GM21528 (cell line): Measurements from ENCODE around the gene UBR3.
"Not testable (repeated sequence)": the region's sequence is repeated elsewhere in the genome, so short reads cannot be mapped to it uniquely, and the experiment has no call there.

ENCODE experiments used
- ATAC-seq: cut with Tn5 transposase; IDR thresholded peaks from one replicate; pipeline ENCODE4 v1.9.1; 2021; ENCODE audit warnings: mild to moderate bottlenecking, moderate library complexity; ENCODE audit not compliant: unreplicated experiment, low FRiP score

The UBR3 gene

GRCh38 chr2:169822785-169823392 lies 4.4 kb upstream of the UBR3 start:
- no peak for ATAC-seq

GRCh38 chr2:169823996-169824372 lies 3.3 kb upstream of the UBR3 start:
- no peak for ATAC-seq

GRCh38 chr2:169824373-169825333 lies 2.6 kb upstream of the UBR3 start, which contains the start of gene METTL5:
METTL5 (minus strand) TSS chr2:169824905; CDS start chr2:169824597, 308 bp downstream.
- ATAC-seq = peak; percentile 64

GRCh38 chr2:169828141-169828811 lies 1.0 kb downstream of the UBR3 start:
- ATAC-seq = no peak

GRCh38 chr2:169834401-169834800 lies 7.1 kb downstream of the UBR3 start:
- no peak for ATAC-seq

GRCh38 chr2:169838743-169839489 lies 11.7 kb downstream of the UBR3 start:
- no peak for ATAC-seq

GRCh38 chr2:169839954-169840746 lies 12.9 kb downstream of the UBR3 start:
- ATAC-seq = no peak

GRCh38 chr2:169840747-169841142 lies 13.5 kb downstream of the UBR3 start:
- ATAC-seq = no peak

GRCh38 chr2:169841625-169842024 lies 14.4 kb downstream of the UBR3 start:
- ATAC-seq = not testable (repeated sequence)

GRCh38 chr2:169845016-169845415 lies 17.8 kb downstream of the UBR3 start:
- no peak for ATAC-seq

GRCh38 chr2:169848959-169849693 lies 21.9 kb downstream of the UBR3 start:
- ATAC-seq = not testable (repeated sequence)

- no peak for ATAC-seq
Measured at GRCh38 chr2:169849710-169850109, 22.5 kb downstream of the UBR3 start.

- ATAC-seq = no peak
Measured at GRCh38 chr2:169853041-169853668, 25.9 kb downstream of the UBR3 start.

- not testable (repeated sequence) for ATAC-seq
Measured at GRCh38 chr2:169855281-169856258, 28.3 kb downstream of the UBR3 start.

- ATAC-seq = no peak
Measured at GRCh38 chr2:169859423-169859822, 32.2 kb downstream of the UBR3 start.

- no peak for ATAC-seq
Measured at GRCh38 chr2:169860149-169860548, 32.9 kb downstream of the UBR3 start.

- ATAC-seq = no peak
Measured at GRCh38 chr2:169862816-169863215, 35.6 kb downstream of the UBR3 start.
